NCI-H1105 (cell line): Measurements from ENCODE around the gene CD1D.
"Not testable (repeated sequence)": the region's sequence is repeated elsewhere in the genome, so short reads cannot be mapped to it uniquely, and the experiment has no call there.

Experiments used
- DNase-seq: peaks from one replicate; lab custom pipeline; 2025; lab: John Stamatoyannopoulos, UW

Gene CD1D

GRCh38 chr1:158180741-158181576 lies at the start of gene CD1D:
Gene CD1D, plus strand, starts transcription at chr1:158180895. Its CDS starts 207 bp downstream, at chr1:158181102.
- peak; percentile 88 for DNase-seq

GRCh38 chr1:158131217-158131616 lies 49.5 kb upstream of the CD1D start:
- no peak for DNase-seq

GRCh38 chr1:158140764-158141192 lies 39.9 kb upstream of the CD1D start:
- DNase-seq, result no peak

- no peak for DNase-seq
Observed at GRCh38 chr1:158145173-158145719, 35.4 kb upstream of the CD1D start.

GRCh38 chr1:158146165-158146564 lies 34.5 kb upstream of the CD1D start:
- DNase-seq, result no peak

GRCh38 chr1:158146739-158147138 lies 34.0 kb upstream of the CD1D start:
- DNase-seq, result no peak

GRCh38 chr1:158147401-158147800 lies 33.3 kb upstream of the CD1D start:
- DNase-seq, result no peak

- no peak for DNase-seq
Observed at GRCh38 chr1:158147869-158148268, 32.8 kb upstream of the CD1D start.

- DNase-seq, result no peak
Observed at GRCh38 chr1:158148468-158148867, 32.2 kb upstream of the CD1D start.

GRCh38 chr1:158149175-158149574 lies 31.5 kb upstream of the CD1D start:
- no peak for DNase-seq

- DNase-seq, result peak; percentile 90
Observed at GRCh38 chr1:158149577-158150269, 31.0 kb upstream of the CD1D start.

GRCh38 chr1:158150523-158150922 lies 30.2 kb upstream of the CD1D start:
- no peak for DNase-seq

GRCh38 chr1:158153179-158153578 lies 27.5 kb upstream of the CD1D start:
- DNase-seq, result no peak

- no peak for DNase-seq
Observed at GRCh38 chr1:158153746-158154444, 26.8 kb upstream of the CD1D start.

GRCh38 chr1:158154501-158154900 lies 26.2 kb upstream of the CD1D start:
- DNase-seq, result no peak

- no peak for DNase-seq
Observed at GRCh38 chr1:158155673-158156072, 25.0 kb upstream of the CD1D start.

- DNase-seq, result no peak
Observed at GRCh38 chr1:158159597-158159996, 21.1 kb upstream of the CD1D start.

- DNase-seq, result no peak
Observed at GRCh38 chr1:158161446-158161845, 19.2 kb upstream of the CD1D start.

GRCh38 chr1:158163000-158163947 lies 17.4 kb upstream of the CD1D start:
- no peak for DNase-seq

GRCh38 chr1:158169105-158169504 lies 11.6 kb upstream of the CD1D start:
- no peak for DNase-seq

GRCh38 chr1:158175915-158176314 lies 4.8 kb upstream of the CD1D start:
- not testable (repeated sequence) for DNase-seq
